Mesenchymal stem cell (in vitro differentiated cells and primary cell): ENCODE results near the gene DDX59.

ENCODE experiments used
- DNase-seq: peaks from one replicate; pipeline ENCODE4 v3.0.0-alpha.2; 2013
- H2AFZ ChIP-seq: one replicate; pipeline ENCODE4 v1.6.1; 2013; ENCODE audit warnings: low read depth, mild to moderate bottlenecking, control low read depth, inconsistent platforms, low read length, moderate library complexity
- H2AK5ac ChIP-seq: 2 replicates; pipeline ENCODE4 v1.6.1; 2013; ENCODE audit warnings: low read length, moderate library complexity, mild to moderate bottlenecking, inconsistent platforms; ENCODE audit not compliant: severe bottlenecking
- H2BK120ac ChIP-seq: one replicate; pipeline ENCODE4 v1.6.1; 2013; ENCODE audit warnings: low read depth, mild to moderate bottlenecking, inconsistent platforms, low read length, moderate library complexity
- H2BK12ac ChIP-seq, 2 experiments: one replicate each; pipeline ENCODE4 v1.6.1; 2013; ENCODE audit warnings: inconsistent platforms in 2 of 2, low read length in 2 of 2, mild to moderate bottlenecking in 2 of 2, moderate library complexity in 2 of 2, control low read depth in 1 of 2
- H2BK15ac ChIP-seq: one replicate; pipeline ENCODE4 v1.6.1; 2013; ENCODE audit warnings: mild to moderate bottlenecking, low read depth, inconsistent platforms; ENCODE audit not compliant: poor library complexity, severe bottlenecking
- H2BK5ac ChIP-seq: 2 replicates; pipeline ENCODE4 v1.6.1; 2013; ENCODE audit warnings: low read depth, mild to moderate bottlenecking, low read length, control low read depth, inconsistent platforms; ENCODE audit not compliant: poor library complexity, severe bottlenecking
- H3K14ac ChIP-seq, 2 experiments: one replicate each; pipeline ENCODE4 v1.6.1; 2013; ENCODE audit warnings: inconsistent platforms in 2 of 2, low read length in 2 of 2, control low read depth in 1 of 2, mild to moderate bottlenecking in 1 of 2, moderate library complexity in 1 of 2
- H3K18ac ChIP-seq, 2 experiments: one replicate each; pipeline ENCODE4 v1.6.1; 2013; ENCODE audit warnings: inconsistent platforms in 2 of 2, low read length in 2 of 2, control low read depth in 1 of 2, low read depth in 1 of 2, mild to moderate bottlenecking in 1 of 2
- H3K23ac ChIP-seq, 2 experiments: one replicate each; pipeline ENCODE4 v1.6.1; 2013; ENCODE audit warnings: inconsistent platforms in 2 of 2, low read length in 2 of 2, mild to moderate bottlenecking in 2 of 2, moderate library complexity in 2 of 2, control low read depth in 1 of 2
- H3K27ac ChIP-seq: 2 replicates; pipeline ENCODE4 v1.5.1; 2013; ENCODE audit warnings: mild to moderate bottlenecking, moderate library complexity, low read length, control low read depth, inconsistent platforms; ENCODE audit not compliant: poor library complexity, severe bottlenecking
- H3K27me3 ChIP-seq, 2 experiments: 2 replicates each; pipeline versions ENCODE4 v1.6.1 to v1.7.0; 2013; ENCODE audit warnings: low read length in 2 of 2, mild to moderate bottlenecking in 2 of 2, moderate library complexity in 2 of 2, control low read depth in 1 of 2, inconsistent platforms in 1 of 2; ENCODE audit not compliant: control insufficient read depth in 1 of 2, insufficient read depth in 1 of 2
- H3K36me3 ChIP-seq, 2 experiments: 2 replicates each; pipeline versions ENCODE4 v1.6.1 to v1.7.0; 2013; ENCODE audit warnings: low read length in 2 of 2, control low read depth in 1 of 2, inconsistent platforms in 1 of 2, low read depth in 1 of 2, mild to moderate bottlenecking in 1 of 2; ENCODE audit not compliant: insufficient read depth in 2 of 2, control insufficient read depth in 1 of 2
- H3K4ac ChIP-seq, 2 experiments: one replicate each; pipeline ENCODE4 v1.6.1; 2013; ENCODE audit warnings: inconsistent platforms in 2 of 2, low read length in 2 of 2, mild to moderate bottlenecking in 2 of 2, moderate library complexity in 2 of 2, control low read depth in 1 of 2, low read depth in 1 of 2
- H3K4me1 ChIP-seq: 2 replicates; pipeline ENCODE4 v1.6.1; 2013; ENCODE audit warnings: low read depth, low read length, control low read depth; ENCODE audit not compliant: control insufficient read depth, insufficient read depth
- H3K4me2 ChIP-seq: 2 replicates; pipeline ENCODE4 v1.6.1; 2013; ENCODE audit warnings: low read length, mild to moderate bottlenecking, inconsistent platforms; ENCODE audit not compliant: poor library complexity, severe bottlenecking
- H3K4me3 ChIP-seq, 2 experiments: 2 replicates each; pipeline versions ENCODE4 v1.5.1 to v1.7.0; 2013; ENCODE audit warnings: low read length in 2 of 2, mild to moderate bottlenecking in 2 of 2, control low read depth in 1 of 2, low read depth in 1 of 2; ENCODE audit not compliant: insufficient read depth in 1 of 2
- H3K79me1 ChIP-seq: replicated peaks from 2 replicates; pipeline ENCODE4 v1.6.1; 2013; ENCODE audit warnings: mild to moderate bottlenecking, control low read depth, low read length, inconsistent platforms; ENCODE audit not compliant: poor library complexity, severe bottlenecking
- H3K9ac ChIP-seq: 2 replicates; pipeline ENCODE4 v1.7.0; 2013; ENCODE audit warnings: mild to moderate bottlenecking, low read length, moderate library complexity
- H3K9me3 ChIP-seq: 2 replicates; pipeline ENCODE4 v1.7.0; 2013; ENCODE audit warnings: mild to moderate bottlenecking, low read length; ENCODE audit not compliant: control insufficient read depth
- H4K8ac ChIP-seq: one replicate; pipeline ENCODE4 v1.6.1; 2013; ENCODE audit warnings: inconsistent platforms, mild to moderate bottlenecking, low read length, moderate library complexity
- H4K91ac ChIP-seq: one replicate; pipeline ENCODE4 v1.6.1; 2013; ENCODE audit warnings: mild to moderate bottlenecking, low read length, inconsistent platforms
- WGBS: methylation state at CpG from one replicate; pipeline ENCODE4 v1.1.7; 2013; ENCODE audit warnings: mixed read lengths; 5-methylcytosine and 5-hydroxymethylcytosine counted together

The DDX59 gene

DNA sequence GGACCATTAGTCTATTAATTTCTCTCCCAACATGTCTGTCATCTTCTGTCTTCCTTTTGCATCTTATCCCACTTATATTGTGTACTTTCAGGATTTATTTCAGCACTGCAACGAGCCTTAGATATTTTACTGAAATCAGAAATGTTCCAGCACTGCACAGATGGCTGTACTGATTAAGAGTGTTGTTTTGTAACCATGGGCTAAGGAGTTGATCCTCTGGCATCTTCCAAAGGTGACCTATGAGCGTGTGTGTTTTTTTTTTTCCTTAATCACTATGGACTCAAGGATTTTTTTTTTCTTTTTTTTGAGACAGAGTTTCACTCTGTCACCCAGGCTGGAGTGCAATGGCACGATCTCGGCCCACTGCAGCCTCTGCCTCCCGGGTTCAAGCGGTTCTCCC, 7.1 kb upstream of the DDX59 start:
- Histone ChIP-seq H3K4ac (no peak overlapping the region), H2BK15ac (no peak overlapping the region), H3K14ac (no peak overlapping the region), H4K91ac (no peak overlapping the region), H3K4me1 (no peaks in the 10 kb centered on the region), H3K27ac (no peak overlapping the region), H2BK5ac (no peak overlapping the region), H3K4me2 (no peak overlapping the region), H3K9me3 (no peaks in the 10 kb centered on the region), H2AK5ac (no peak overlapping the region), H3K4me3 (no peak overlapping the region), H4K8ac (no peak overlapping the region), H2AFZ (no peak overlapping the region), H3K27me3 (no peaks in the 10 kb centered on the region), H3K18ac (no peak overlapping the region), H3K23ac (no peak overlapping the region), H2BK12ac (no peak overlapping the region), H3K9ac (no peak overlapping the region), H3K79me1 (no peaks in the 10 kb centered on the region), H2BK120ac (no peak overlapping the region), H3K36me3 (no peaks in the 10 kb centered on the region)
- WGBS: 98% methylated on average over 6 of the region's 6 CpGs
- DNase-seq: no peak

- no peaks in the 10 kb centered on the region for H3K79me1 ChIP-seq
- H3K18ac ChIP-seq: no peak overlapping the region
- no peak overlapping the region for H3K14ac ChIP-seq
- no peak overlapping the region for H3K9ac ChIP-seq
- no peak overlapping the region for H4K91ac ChIP-seq
- no peak overlapping the region for H3K23ac ChIP-seq
- H2AFZ ChIP-seq: no peak overlapping the region
- no peak overlapping the region for H3K4ac ChIP-seq
- no peak overlapping the region for H2AK5ac ChIP-seq
- H3K4me1 ChIP-seq: no peaks in the 10 kb centered on the region
- no peak overlapping the region for H2BK5ac ChIP-seq
- no peak overlapping the region for H4K8ac ChIP-seq
- no peak overlapping the region for H3K4me3 ChIP-seq
- H3K27me3 ChIP-seq: no peaks in the 10 kb centered on the region
- no peaks in the 10 kb centered on the region for H3K36me3 ChIP-seq
- H2BK120ac ChIP-seq: no peak overlapping the region
- no peak overlapping the region for H3K27ac ChIP-seq
- no peak overlapping the region for H2BK15ac ChIP-seq
- no peaks in the 10 kb centered on the region for H3K9me3 ChIP-seq
- H3K4me2 ChIP-seq: no peak overlapping the region
- no peak overlapping the region for H2BK12ac ChIP-seq
- DNase-seq: no peak
- WGBS: 85% methylated on average over 2 of the region's 4 CpGs
These were observed 5.8 kb upstream of the DDX59 start for GRCh38 chr1:200675588-200675852.

GRCh38 chr1:200674838-200675587, 5.3 kb upstream of the DDX59 start:
- WGBS: 93% methylated on average over 5 of the region's 5 CpGs
- H3K23ac ChIP-seq: no peak overlapping the region
- no peak overlapping the region for H3K4ac ChIP-seq
- H3K4me2 ChIP-seq: no peak overlapping the region
- no peaks in the 10 kb centered on the region for H3K9me3 ChIP-seq
- no peak overlapping the region for H2AK5ac ChIP-seq
- H4K91ac ChIP-seq: no peak overlapping the region
- H3K18ac ChIP-seq: no peak overlapping the region
- no peaks in the 10 kb centered on the region for H3K27me3 ChIP-seq
- no peak overlapping the region for H2BK12ac ChIP-seq
- no peak overlapping the region for H3K4me3 ChIP-seq
- no peak overlapping the region for H2BK120ac ChIP-seq
- no peak overlapping the region for H2BK5ac ChIP-seq
- no peaks in the 10 kb centered on the region for H3K4me1 ChIP-seq
- H3K9ac ChIP-seq: no peak overlapping the region
- H2BK15ac ChIP-seq: no peak overlapping the region
- peaks cover 2% of the 10 kb centered on the region for H3K79me1 ChIP-seq
- no peak overlapping the region for H2AFZ ChIP-seq
- DNase-seq: no peak
- no peak overlapping the region for H4K8ac ChIP-seq
- H3K36me3 ChIP-seq: no peaks in the 10 kb centered on the region
- no peak overlapping the region for H3K14ac ChIP-seq
- H3K27ac ChIP-seq: no peak overlapping the region

GRCh38 chr1:200673952-200674823, 4.5 kb upstream of the DDX59 start:
- Histone ChIP-seq H3K4me2 (no peak overlapping the region), H2AK5ac (no peak overlapping the region), H3K18ac (no peak overlapping the region), H3K36me3 (no peaks in the 10 kb centered on the region), H3K27ac (no peak overlapping the region), H4K91ac (no peak overlapping the region), H3K4me3 (no peak overlapping the region), H3K4ac (no peak overlapping the region), H3K27me3 (no peaks in the 10 kb centered on the region), H4K8ac (no peak overlapping the region), H3K79me1 (peaks cover 2% of the 10 kb centered on the region), H2BK5ac (no peak overlapping the region), H2BK12ac (no peak overlapping the region), H2BK15ac (no peak overlapping the region), H2AFZ (no peak overlapping the region), H3K23ac (no peak overlapping the region), H3K4me1 (no peaks in the 10 kb centered on the region), H3K14ac (no peak overlapping the region), H3K9ac (no peak overlapping the region), H2BK120ac (no peak overlapping the region), H3K9me3 (no peaks in the 10 kb centered on the region)
- 100% methylated on average over 2 of the region's 4 CpGs for WGBS
- DNase-seq: peak; percentile 16
